Measurements from ENCODE around the gene IER5L. TPM values are rescaled to one million over a fixed set of nuclear protein-coding genes. Genes with fewer than 3 reads are reported as not detected.

Gene IER5L
- total and polyA plus RNA-seq, 12 donors = 0.46 to 168 (median 18.6) TPM

- Histone ChIP-seq H3K9me3 (replicated peaks in 1 of 3) (no peaks in the 10 kb centered on the region), H3K27ac (peak overlapping the region in 1 of 5 donors; percentile 7), H3K4me3 (no peak overlapping the region), H3K4me1 (replicated peaks in 1 of 2) (peaks cover 4 to 15% of the 10 kb centered on the region in 2 donors), H3K36me3 (replicated peaks in 1 of 2) (no peaks in the 10 kb centered on the region), H3K27me3 (no peaks in the 10 kb centered on the region)
- peak; percentile 56 to 85 (median 76) for DNase-seq
- intact Hi-C loops (cut with DNase I) = loop anchor here in 1 of 2 donors (5.0 kb wide), 1 partner anchor 49 kb away; no protein-coding TSS in a partner anchor
- WGBS, 4 donors = 50 to 56% (median 53%) methylated on average over 7 to 20 of the region's 20 CpGs
- no peak for TF ChIP-seq POLR2A (IDR thresholded peaks at IDR 0.05)
- peak in 5 of 6 experiments; percentile 28 to 66 (median 53) for TF ChIP-seq CTCF (IDR thresholded peaks at IDR 0.05)
Measured at GRCh38 chr9:129182625-129183494, 4.8 kb upstream of the IER5L start.

- H3K4me3 ChIP-seq = no peak overlapping the region
- 84 to 89% (median 87%) methylated on average over 4 of the region's 4 CpGs for WGBS, 4 donors
- TF ChIP-seq POLR2A (IDR thresholded peaks at IDR 0.05) = no peak
- TF ChIP-seq CTCF (IDR thresholded peaks at IDR 0.05) = no peak
- peaks cover 4 to 15% of the 10 kb centered on the region in 2 donors for H3K4me1 ChIP-seq (replicated peaks in 1 of 2)
- H3K9me3 ChIP-seq (replicated peaks in 1 of 3) = no peaks in the 10 kb centered on the region
- no peaks in the 10 kb centered on the region for H3K27me3 ChIP-seq
- no peaks in the 10 kb centered on the region for H3K36me3 ChIP-seq (replicated peaks in 1 of 2)
- H3K27ac ChIP-seq = no peak overlapping the region
- no peak for DNase-seq
- intact Hi-C loops (cut with DNase I) = loop anchor here in 1 of 2 donors (5.0 kb wide), 1 partner anchor 50 kb away; no protein-coding TSS in a partner anchor
Measured at GRCh38 chr9:129182122-129182521, 4.1 kb upstream of the IER5L start.

- peaks cover 4 to 15% of the 10 kb centered on the region in 2 donors for H3K4me1 ChIP-seq (replicated peaks in 1 of 2)
- TF ChIP-seq POLR2A (IDR thresholded peaks at IDR 0.05) (no peak), CTCF (IDR thresholded peaks at IDR 0.05) (no peak)
- H3K4me3 ChIP-seq = no peak overlapping the region
- H3K27me3 ChIP-seq = no peaks in the 10 kb centered on the region
- 81 to 84% (median 82%) methylated on average over 5 of the region's 5 CpGs for WGBS, 4 donors
- no peaks in the 10 kb centered on the region for H3K9me3 ChIP-seq (replicated peaks in 1 of 3)
- no peak overlapping the region for H3K27ac ChIP-seq
- peak in 1 of 7 donors; percentile 19 for DNase-seq
- H3K36me3 ChIP-seq (replicated peaks in 1 of 2) = no peaks in the 10 kb centered on the region
- intact Hi-C loops (cut with DNase I) = loop anchor here in 1 of 2 donors (5.0 kb wide), 1 partner anchor 51 kb away; no protein-coding TSS in a partner anchor
Measured at GRCh38 chr9:129181246-129181645, 3.2 kb upstream of the IER5L start.

- intact Hi-C loops (cut with DNase I) = loop anchor here in 1 of 2 donors (10.0 kb wide), 1 partner anchor 286 kb away; no protein-coding TSS in a partner anchor
- H3K36me3 ChIP-seq (replicated peaks in 1 of 2) = no peaks in the 10 kb centered on the region
- peak in 1 of 7 donors; percentile 35 for DNase-seq
- no peak overlapping the region for H3K27ac ChIP-seq
- 20 to 36% (median 27%) methylated on average over 26 to 45 of the region's 45 CpGs for WGBS, 4 donors
- peak overlapping the region in 1 of 4 donors; percentile 35 for H3K4me3 ChIP-seq
- TF ChIP-seq POLR2A (IDR thresholded peaks at IDR 0.05) (no peak), CTCF (IDR thresholded peaks at IDR 0.05) (no peak)
- peaks cover 11 to 27% of the 10 kb centered on the region in 2 donors for H3K4me1 ChIP-seq (replicated peaks in 1 of 2)
- H3K27me3 ChIP-seq = no peaks in the 10 kb centered on the region
- H3K9me3 ChIP-seq (replicated peaks in 1 of 3) = no peaks in the 10 kb centered on the region
Measured at GRCh38 chr9:129178568-129179382, 714 bp upstream of the IER5L start.
